ENCODE data around the gene HDAC4.

The HDAC4 gene

GRCh38 chr2:239024226-239024625 is 376.6 kb downstream of the HDAC4 start:
- H3K4me3 ChIP-seq (ENCODE audit: insufficient read depth, low read length, poor library complexity, severe bottlenecking): no peak overlapping the region

GRCh38 chr2:239022437-239023260 is 378.2 kb downstream of the HDAC4 start:
- TF ChIP-seq CTCF (IDR thresholded peaks at IDR 0.05; ENCODE audit: insufficient read depth, low read length, poor library complexity, severe bottlenecking): no peak
- TF ChIP-seq EZH2phosphoT487 (conservative IDR thresholded peaks at IDR 0.05; ENCODE audit: low read length): no peak
- H4K20me1 ChIP-seq (ENCODE audit: low read depth, low read length): no peaks in the 10 kb centered on the region
- H2AFZ ChIP-seq (ENCODE audit: low read depth, low read length, severe bottlenecking): no peak overlapping the region
- no peaks in the 10 kb centered on the region for H3K9me3 ChIP-seq (ENCODE audit: insufficient read depth, low read length)
- no peak overlapping the region for H3K27ac ChIP-seq (ENCODE audit: low read depth, low read length)
- no peak overlapping the region for H3K4me3 ChIP-seq (ENCODE audit: insufficient read depth, low read length, poor library complexity, severe bottlenecking)
- no peak overlapping the region for H3K9ac ChIP-seq (ENCODE audit: low read length)
- H3K27me3 ChIP-seq (ENCODE audit: low read length): no peaks in the 10 kb centered on the region
- H3K79me2 ChIP-seq (ENCODE audit: insufficient read depth, low read length): no peaks in the 10 kb centered on the region
- H3K9me2 ChIP-seq (replicated peaks; ENCODE audit: insufficient read depth, low read length): no peaks in the 10 kb centered on the region
- H3F3A ChIP-seq (ENCODE audit: insufficient read depth): no peaks in the 10 kb centered on the region
- H3K4me2 ChIP-seq (ENCODE audit: low read depth, low read length, poor library complexity, severe bottlenecking): no peak overlapping the region
- no peaks in the 10 kb centered on the region for H3K36me3 ChIP-seq (ENCODE audit: low read length)

More at GRCh38 chr2:239024226-239024625, 376.6 kb downstream of the HDAC4 start:
- H3K27ac ChIP-seq (ENCODE audit: low read depth, low read length): no peak overlapping the region
- H3K4me2 ChIP-seq (ENCODE audit: low read depth, low read length, poor library complexity, severe bottlenecking): no peak overlapping the region
- H3K9me2 ChIP-seq (replicated peaks; ENCODE audit: insufficient read depth, low read length): no peaks in the 10 kb centered on the region
- H3K79me2 ChIP-seq (ENCODE audit: insufficient read depth, low read length): no peaks in the 10 kb centered on the region
- TF ChIP-seq EZH2phosphoT487 (conservative IDR thresholded peaks at IDR 0.05; ENCODE audit: low read length) (no peak), CTCF (IDR thresholded peaks at IDR 0.05; ENCODE audit: insufficient read depth, low read length, poor library complexity, severe bottlenecking) (no peak)
- H3K27me3 ChIP-seq (ENCODE audit: low read length): no peaks in the 10 kb centered on the region
- H4K20me1 ChIP-seq (ENCODE audit: low read depth, low read length): no peaks in the 10 kb centered on the region
- H3K36me3 ChIP-seq (ENCODE audit: low read length): no peaks in the 10 kb centered on the region
- no peaks in the 10 kb centered on the region for H3K9me3 ChIP-seq (ENCODE audit: insufficient read depth, low read length)
- no peak overlapping the region for H2AFZ ChIP-seq (ENCODE audit: low read depth, low read length, severe bottlenecking)
- no peaks in the 10 kb centered on the region for H3F3A ChIP-seq (ENCODE audit: insufficient read depth)
- no peak overlapping the region for H3K9ac ChIP-seq (ENCODE audit: low read length)

GRCh38 chr2:239021651-239022436 is 379.0 kb downstream of the HDAC4 start:
- H3K27ac ChIP-seq (ENCODE audit: low read depth, low read length): no peak overlapping the region
- TF ChIP-seq CTCF (IDR thresholded peaks at IDR 0.05; ENCODE audit: insufficient read depth, low read length, poor library complexity, severe bottlenecking) (no peak), EZH2phosphoT487 (conservative IDR thresholded peaks at IDR 0.05; ENCODE audit: low read length) (no peak)

More at GRCh38 chr2:239021651-239022436, 379.0 kb downstream of the HDAC4 start:
- H3K79me2 ChIP-seq (ENCODE audit: insufficient read depth, low read length): no peaks in the 10 kb centered on the region
- H3K4me2 ChIP-seq (ENCODE audit: low read depth, low read length, poor library complexity, severe bottlenecking): no peak overlapping the region
- no peak overlapping the region for H3K4me3 ChIP-seq (ENCODE audit: insufficient read depth, low read length, poor library complexity, severe bottlenecking)
- H4K20me1 ChIP-seq (ENCODE audit: low read depth, low read length): no peaks in the 10 kb centered on the region
- H2AFZ ChIP-seq (ENCODE audit: low read depth, low read length, severe bottlenecking): no peak overlapping the region
- H3F3A ChIP-seq (ENCODE audit: insufficient read depth): no peaks in the 10 kb centered on the region
- H3K9ac ChIP-seq (ENCODE audit: low read length): no peak overlapping the region
- H3K9me3 ChIP-seq (ENCODE audit: insufficient read depth, low read length): no peaks in the 10 kb centered on the region
- H3K36me3 ChIP-seq (ENCODE audit: low read length): no peaks in the 10 kb centered on the region
- H3K27me3 ChIP-seq (ENCODE audit: low read length): no peaks in the 10 kb centered on the region
- H3K9me2 ChIP-seq (replicated peaks; ENCODE audit: insufficient read depth, low read length): no peaks in the 10 kb centered on the region
